Measurements from ENCODE around the gene SCG3. TPM values are rescaled to one million over a fixed set of nuclear protein-coding genes. Genes with fewer than 3 reads are reported as not detected.

SCG3 gene
- total and polyA plus RNA-seq, 9 donors, result 0.04 to 0.74 (median 0.23) TPM; not detected in 1

DNA sequence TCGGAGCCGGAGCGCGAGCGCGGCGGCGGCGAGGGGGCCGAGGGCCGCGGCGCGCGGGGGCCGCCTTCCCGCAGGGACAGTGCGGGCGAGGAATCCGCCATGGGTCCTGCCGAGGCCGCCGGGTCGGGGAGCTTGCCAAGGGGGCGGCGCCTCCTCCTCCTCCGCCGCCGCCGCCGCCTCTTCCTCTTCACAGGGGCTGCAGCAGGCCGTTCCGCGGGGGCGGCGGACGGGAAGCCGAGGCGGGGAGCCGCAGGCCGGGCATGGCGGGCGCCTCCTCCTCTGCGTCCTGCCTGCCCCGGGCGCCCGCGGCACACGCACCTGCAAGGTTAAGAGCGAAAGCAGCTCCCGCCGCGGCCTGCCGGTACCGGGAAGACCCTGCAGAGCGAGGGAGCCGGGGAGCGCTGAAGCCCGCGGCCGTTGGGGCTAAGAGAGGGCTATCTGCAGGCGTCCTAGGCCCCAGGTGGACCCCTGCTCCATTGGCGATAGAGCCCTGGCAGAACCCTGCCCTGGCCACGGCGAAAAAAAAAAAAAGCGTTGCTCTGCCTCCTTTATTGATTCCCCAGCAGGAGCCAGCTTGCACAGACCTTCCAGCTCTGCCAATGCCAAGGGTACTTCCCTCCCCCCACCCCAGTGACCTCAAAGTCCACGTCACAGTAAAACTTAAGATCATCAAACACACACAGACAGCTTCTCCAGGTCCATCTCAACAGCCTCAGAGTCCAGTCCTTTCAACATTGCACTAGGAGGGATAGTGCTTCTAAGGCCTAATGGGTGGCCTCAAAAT is 56.4 kb downstream of the SCG3 start, which contains the start of gene LYSMD2:
Gene LYSMD2, minus strand, starts transcription at position 134 of the 784 bp plus-strand sequence. Its CDS starts 33 bp downstream, at position 101.
- DNase-seq, result peak; percentile 90
- Histone ChIP-seq H3K4me1 (ENCODE audit: control insufficient read depth, insufficient read depth, low read length) (peaks cover 6% of the 10 kb centered on the region), H3K9me3 (replicated peaks; ENCODE audit: control insufficient read depth, low read depth, low read length) (no peaks in the 10 kb centered on the region), H3K4me3 (ENCODE audit: low read length) (peak within 1 kb of the TSS; percentile 68), H3K27ac (ENCODE audit: low read length) (peak within 1 kb of the TSS; percentile 47), H3K36me3 (ENCODE audit: control insufficient read depth, insufficient read depth, low read length) (no peaks in the 10 kb centered on the region), H3K27me3 (ENCODE audit: control insufficient read depth, insufficient read depth, low read length) (peaks cover 3% of the 10 kb centered on the region)
- WGBS (ENCODE audit: insufficient coverage), result under 1% methylated on average over 60 of the region's 67 CpGs

DNA sequence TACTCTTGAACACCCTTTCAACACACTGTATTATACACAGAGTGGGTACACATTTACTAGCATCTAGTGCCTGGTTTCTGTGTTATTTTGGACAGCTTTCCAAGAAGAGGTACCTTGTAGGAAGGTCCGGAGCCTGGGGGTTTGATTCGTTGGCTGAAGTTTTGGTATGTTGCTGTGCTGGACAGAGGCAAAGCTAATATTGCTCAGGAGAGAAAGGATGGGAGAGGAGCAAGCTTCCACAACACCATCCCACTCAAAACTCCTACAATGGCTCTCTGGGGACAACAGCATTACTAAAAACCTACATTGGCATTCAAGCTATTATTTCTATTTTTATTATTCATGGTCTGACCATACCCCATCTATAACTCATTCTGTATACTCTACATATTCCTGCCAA is 57.2 kb downstream of the SCG3 start:
- H3K4me1 ChIP-seq (ENCODE audit: control insufficient read depth, insufficient read depth, low read length), result peaks cover 6% of the 10 kb centered on the region
- no CpG with 5 or more reads among the region's 2 CpGs for WGBS (ENCODE audit: insufficient coverage)
- no peak overlapping the region for H3K27ac ChIP-seq (ENCODE audit: low read length)
- no peaks in the 10 kb centered on the region for H3K9me3 ChIP-seq (replicated peaks; ENCODE audit: control insufficient read depth, low read depth, low read length)
- peaks cover 3% of the 10 kb centered on the region for H3K27me3 ChIP-seq (ENCODE audit: control insufficient read depth, insufficient read depth, low read length)
- H3K4me3 ChIP-seq (ENCODE audit: low read length), result no peak overlapping the region
- no peaks in the 10 kb centered on the region for H3K36me3 ChIP-seq (ENCODE audit: control insufficient read depth, insufficient read depth, low read length)
- DNase-seq, result no peak

DNA sequence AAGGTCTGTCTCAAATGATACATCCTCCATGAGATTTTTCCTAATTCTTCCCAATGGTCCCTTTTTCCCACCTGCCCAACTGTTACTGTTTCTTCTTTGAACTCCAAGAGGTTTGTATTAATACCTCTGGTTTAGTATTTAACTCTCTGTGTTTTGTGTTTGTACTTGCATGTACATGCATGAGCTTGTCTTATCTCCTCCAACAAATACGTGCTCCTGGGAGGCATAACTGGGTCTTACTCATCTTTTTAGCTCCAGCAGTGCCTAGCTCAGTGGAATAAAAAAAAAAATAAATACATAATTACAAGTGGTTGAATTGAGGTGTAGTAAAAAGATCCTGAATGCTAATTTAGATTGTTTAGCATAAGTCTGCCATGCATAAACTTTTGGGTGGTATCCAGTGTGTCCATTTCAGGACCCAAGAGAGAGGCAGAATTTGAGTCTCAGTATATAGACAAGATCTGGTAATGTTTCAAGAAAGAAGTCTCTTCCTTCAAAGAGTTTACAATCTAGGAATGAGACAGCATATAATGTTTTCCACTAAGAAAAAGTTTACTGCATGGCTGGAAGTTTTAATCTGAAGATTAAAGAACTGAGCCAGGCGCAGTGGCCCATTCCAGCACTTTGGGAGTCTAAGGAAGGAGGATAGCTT is 57.9 kb downstream of the SCG3 start:
- WGBS (ENCODE audit: insufficient coverage), result 100% methylated on average over 1 of the region's 2 CpGs
- H3K9me3 ChIP-seq (replicated peaks; ENCODE audit: control insufficient read depth, low read depth, low read length), result no peaks in the 10 kb centered on the region
- H3K27ac ChIP-seq (ENCODE audit: low read length), result no peak overlapping the region
- H3K4me3 ChIP-seq (ENCODE audit: low read length), result no peak overlapping the region
- peaks cover 3% of the 10 kb centered on the region for H3K27me3 ChIP-seq (ENCODE audit: control insufficient read depth, insufficient read depth, low read length)
- DNase-seq, result no peak
- peaks cover 6% of the 10 kb centered on the region for H3K4me1 ChIP-seq (ENCODE audit: control insufficient read depth, insufficient read depth, low read length)
- H3K36me3 ChIP-seq (ENCODE audit: control insufficient read depth, insufficient read depth, low read length), result no peaks in the 10 kb centered on the region

DNA sequence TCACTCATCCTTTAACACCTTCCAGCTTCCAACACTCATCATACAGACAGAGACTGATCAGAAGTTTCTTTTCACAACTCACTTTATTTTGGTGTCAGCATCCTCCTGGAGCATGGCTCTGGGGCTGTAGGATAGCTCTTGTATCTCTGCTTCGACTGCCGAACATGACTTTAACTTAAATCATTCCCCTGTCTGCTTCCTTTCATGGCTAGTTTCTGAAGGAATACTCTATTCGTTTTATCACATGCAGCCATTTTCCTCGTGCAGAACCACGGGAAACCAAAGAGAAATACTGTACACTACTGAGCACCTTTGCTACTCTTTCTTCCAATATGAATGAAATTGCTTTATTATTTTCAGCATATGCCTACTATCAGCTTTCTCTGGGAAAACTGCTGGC is 68.0 kb downstream of the SCG3 start:
- DNase-seq, result no peak
- H3K9me3 ChIP-seq (replicated peaks; ENCODE audit: control insufficient read depth, low read depth, low read length), result no peaks in the 10 kb centered on the region
- no peak overlapping the region for H3K4me3 ChIP-seq (ENCODE audit: low read length)
- no peak overlapping the region for H3K27ac ChIP-seq (ENCODE audit: low read length)
- H3K36me3 ChIP-seq (ENCODE audit: control insufficient read depth, insufficient read depth, low read length), result no peaks in the 10 kb centered on the region
- peaks cover 12% of the 10 kb centered on the region for H3K4me1 ChIP-seq (ENCODE audit: control insufficient read depth, insufficient read depth, low read length)
- 56% methylated on average over 3 of the region's 5 CpGs for WGBS (ENCODE audit: insufficient coverage)
- H3K27me3 ChIP-seq (ENCODE audit: control insufficient read depth, insufficient read depth, low read length), result peaks cover 26% of the 10 kb centered on the region

DNA sequence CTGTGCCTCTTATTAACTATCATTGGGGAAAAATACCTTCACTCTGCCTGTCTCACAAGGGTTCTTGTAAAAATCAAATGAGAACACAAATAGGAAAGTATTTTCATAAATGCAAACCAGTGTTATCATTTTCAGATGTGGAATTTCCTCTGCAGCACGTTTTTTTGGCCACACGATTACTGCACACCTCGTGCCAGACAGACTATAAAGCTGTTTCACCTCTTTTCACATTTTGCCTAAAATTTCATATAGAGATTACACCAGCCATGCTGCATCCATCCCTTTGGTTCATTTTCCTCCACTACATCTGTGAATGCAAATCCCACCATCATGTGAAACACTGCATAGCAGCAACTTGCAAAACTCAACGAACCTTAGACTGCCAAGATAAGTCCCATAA is 68.9 kb downstream of the SCG3 start:
- H3K36me3 ChIP-seq (ENCODE audit: control insufficient read depth, insufficient read depth, low read length), result no peaks in the 10 kb centered on the region
- H3K27me3 ChIP-seq (ENCODE audit: control insufficient read depth, insufficient read depth, low read length), result peaks cover 26% of the 10 kb centered on the region
- WGBS (ENCODE audit: insufficient coverage), result 40% methylated on average over 1 of the region's 4 CpGs
- no peak overlapping the region for H3K27ac ChIP-seq (ENCODE audit: low read length)
- no peak overlapping the region for H3K4me3 ChIP-seq (ENCODE audit: low read length)
- DNase-seq, result no peak
- no peaks in the 10 kb centered on the region for H3K9me3 ChIP-seq (replicated peaks; ENCODE audit: control insufficient read depth, low read depth, low read length)
- peaks cover 12% of the 10 kb centered on the region for H3K4me1 ChIP-seq (ENCODE audit: control insufficient read depth, insufficient read depth, low read length)

DNA sequence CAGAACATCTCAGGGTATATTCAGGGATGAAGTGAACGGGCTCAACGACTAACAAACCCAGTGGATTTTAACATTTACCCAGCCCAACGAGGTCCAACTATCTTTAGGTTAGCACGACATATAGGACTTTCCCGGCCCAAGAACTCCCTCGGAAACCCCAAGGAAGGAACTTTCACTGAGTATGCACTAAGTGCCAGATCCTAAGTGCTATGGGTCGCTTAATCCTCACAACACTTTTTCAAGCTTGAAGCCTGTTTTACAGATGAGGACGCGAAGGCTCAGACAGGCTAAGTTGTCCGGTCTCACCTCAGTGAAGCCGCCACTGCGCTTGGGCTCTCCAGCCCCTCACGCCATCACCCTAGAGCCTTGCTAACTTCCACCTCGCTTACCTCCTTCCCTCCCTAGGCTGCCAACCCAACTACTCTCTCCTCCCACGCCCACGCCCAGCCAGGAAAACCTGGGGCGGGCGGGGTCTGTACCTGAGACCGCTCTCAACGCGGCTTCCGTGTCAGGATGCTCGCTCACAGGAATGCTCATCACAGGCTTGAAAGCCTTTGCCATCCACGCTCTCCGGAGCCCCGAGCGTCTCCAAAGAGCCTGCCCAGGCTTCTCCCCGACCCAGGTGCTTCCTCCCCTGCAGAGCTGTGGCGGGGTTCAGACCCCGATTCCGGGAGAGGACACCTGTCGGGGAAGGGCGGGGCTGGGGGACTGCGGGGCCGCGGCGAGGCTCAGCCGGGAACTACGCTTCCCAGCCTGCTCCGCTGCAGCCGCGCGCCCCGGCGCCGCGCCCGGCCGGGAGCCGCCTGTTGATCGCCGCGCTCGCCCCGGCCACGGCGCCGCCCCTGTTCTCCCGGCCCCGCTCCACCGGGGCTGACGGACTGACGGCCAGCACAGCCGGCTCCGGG is 69.7 kb downstream of the SCG3 start, which contains the start of gene TMOD2:
Gene TMOD2, plus strand, starts transcription at position 806 of the 905 bp plus-strand sequence. CDS start 14,845 bp downstream, outside the sequence.
- no peaks in the 10 kb centered on the region for H3K9me3 ChIP-seq (replicated peaks; ENCODE audit: control insufficient read depth, low read depth, low read length)
- DNase-seq, result peak; percentile 57
- H3K4me3 ChIP-seq (ENCODE audit: low read length), result peak within 1 kb of the TSS; percentile 53
- H3K36me3 ChIP-seq (ENCODE audit: control insufficient read depth, insufficient read depth, low read length), result no peaks in the 10 kb centered on the region
- H3K27me3 ChIP-seq (ENCODE audit: control insufficient read depth, insufficient read depth, low read length), result peaks cover 26% of the 10 kb centered on the region
- H3K27ac ChIP-seq (ENCODE audit: low read length), result no peak within 1 kb of the TSS
- H3K4me1 ChIP-seq (ENCODE audit: control insufficient read depth, insufficient read depth, low read length), result peaks cover 12% of the 10 kb centered on the region
- 4% methylated on average over 65 of the region's 65 CpGs for WGBS (ENCODE audit: insufficient coverage)

DNA sequence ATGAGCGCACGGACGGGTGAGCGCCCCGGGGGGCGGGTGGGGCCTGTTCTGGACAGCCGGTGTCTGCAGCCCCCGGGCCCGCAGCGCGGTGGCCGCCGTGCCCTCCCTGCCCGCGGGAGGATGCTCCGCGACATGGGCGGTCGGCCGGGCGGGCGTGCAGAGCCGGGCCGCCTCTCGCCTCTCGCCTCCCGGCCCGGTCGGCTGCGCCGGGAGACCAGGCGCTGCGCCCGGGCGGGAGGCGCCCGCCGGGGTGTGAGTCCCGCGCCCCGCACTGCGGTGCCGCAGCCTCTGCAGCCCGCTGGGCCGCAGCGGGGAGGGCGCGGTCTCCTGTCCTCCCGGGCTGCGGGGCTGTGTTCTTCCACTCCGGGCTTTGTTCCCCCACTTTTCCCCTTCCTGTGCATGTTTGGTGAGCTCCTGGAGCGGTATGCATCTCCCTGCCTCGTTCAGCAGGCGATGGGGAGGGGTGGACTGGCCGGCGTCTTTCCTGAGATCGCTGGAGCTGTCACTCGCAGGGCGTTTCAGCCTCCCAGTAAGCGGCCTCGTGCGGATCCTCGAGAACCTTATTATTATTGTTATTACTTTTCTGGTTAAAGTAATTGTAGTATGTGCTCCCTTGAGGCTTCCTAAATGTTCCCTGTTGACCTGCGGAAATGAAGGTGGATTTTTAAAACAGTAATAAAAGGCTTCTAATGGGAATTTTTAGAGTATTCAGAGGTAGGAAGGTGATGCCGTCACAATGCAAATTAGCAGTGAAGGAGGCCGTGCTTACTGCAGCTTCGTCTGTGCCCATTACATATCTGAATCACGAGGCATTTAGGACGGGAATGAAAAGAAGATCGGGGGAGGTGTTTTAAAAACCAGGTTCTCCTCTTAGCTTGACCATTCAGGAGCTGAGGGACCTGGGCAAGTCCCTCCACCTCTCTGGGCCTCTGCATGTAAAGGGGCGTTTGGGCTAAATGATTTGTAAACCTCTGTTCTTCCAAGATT is 70.7 kb downstream of the SCG3 start:
- Histone ChIP-seq H3K36me3 (ENCODE audit: control insufficient read depth, insufficient read depth, low read length) (no peaks in the 10 kb centered on the region), H3K27me3 (ENCODE audit: control insufficient read depth, insufficient read depth, low read length) (peaks cover 24% of the 10 kb centered on the region), H3K9me3 (replicated peaks; ENCODE audit: control insufficient read depth, low read depth, low read length) (no peaks in the 10 kb centered on the region), H3K4me1 (ENCODE audit: control insufficient read depth, insufficient read depth, low read length) (peaks cover 12% of the 10 kb centered on the region), H3K4me3 (ENCODE audit: low read length) (peak overlapping the region; percentile 53), H3K27ac (ENCODE audit: low read length) (no peak overlapping the region)
- 2% methylated on average over 57 of the region's 71 CpGs for WGBS (ENCODE audit: insufficient coverage)
- DNase-seq, result peak; percentile 50

DNA sequence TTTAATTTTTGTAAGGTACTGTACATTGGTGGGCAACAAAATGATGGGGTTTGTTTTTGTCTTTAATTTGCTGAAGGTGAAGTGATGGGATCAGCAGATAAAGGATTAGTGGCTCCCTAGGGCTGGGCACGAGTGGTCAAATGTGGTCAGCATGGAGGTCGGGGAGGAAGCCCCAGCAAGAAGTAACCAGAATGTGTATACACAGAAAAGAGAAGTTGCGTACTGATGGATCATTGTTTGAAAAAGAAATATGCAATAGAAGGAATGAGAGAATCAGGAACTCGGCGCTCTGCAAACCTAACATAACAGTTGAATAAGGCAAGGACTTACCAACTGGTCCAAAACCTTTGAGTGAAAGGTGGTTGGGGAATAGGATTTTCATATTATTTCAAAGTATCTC is 71.6 kb downstream of the SCG3 start:
- H3K9me3 ChIP-seq (replicated peaks; ENCODE audit: control insufficient read depth, low read depth, low read length), result no peaks in the 10 kb centered on the region
- H3K36me3 ChIP-seq (ENCODE audit: control insufficient read depth, insufficient read depth, low read length), result no peaks in the 10 kb centered on the region
- H3K27me3 ChIP-seq (ENCODE audit: control insufficient read depth, insufficient read depth, low read length), result peaks cover 23% of the 10 kb centered on the region
- no peak for DNase-seq
- H3K27ac ChIP-seq (ENCODE audit: low read length), result no peak overlapping the region
- H3K4me3 ChIP-seq (ENCODE audit: low read length), result no peak overlapping the region
- H3K4me1 ChIP-seq (ENCODE audit: control insufficient read depth, insufficient read depth, low read length), result peaks cover 12% of the 10 kb centered on the region
- 100% methylated on average over 2 of the region's 5 CpGs for WGBS (ENCODE audit: insufficient coverage)

DNA sequence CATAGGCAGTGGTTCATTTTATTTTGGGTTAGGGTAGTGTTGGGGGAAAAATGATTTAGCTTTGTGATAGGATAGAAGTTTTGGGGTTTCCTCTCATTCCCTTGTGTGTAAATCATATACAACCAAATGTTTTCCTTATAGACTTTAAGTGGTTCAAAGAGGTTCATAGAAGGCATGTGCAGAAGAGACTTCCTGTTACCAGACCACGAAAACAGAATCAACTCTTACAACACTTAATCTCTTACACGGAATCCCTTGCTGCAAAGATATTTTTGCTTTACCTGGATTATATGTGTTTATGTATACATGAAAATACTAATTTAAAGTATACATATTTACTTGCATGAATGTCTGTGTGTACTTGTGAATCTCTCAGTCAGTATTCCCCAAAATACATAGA is 73.0 kb downstream of the SCG3 start:
- H3K9me3 ChIP-seq (replicated peaks; ENCODE audit: control insufficient read depth, low read depth, low read length), result no peaks in the 10 kb centered on the region
- H3K4me3 ChIP-seq (ENCODE audit: low read length), result no peak overlapping the region
- no peaks in the 10 kb centered on the region for H3K36me3 ChIP-seq (ENCODE audit: control insufficient read depth, insufficient read depth, low read length)
- no peak overlapping the region for H3K27ac ChIP-seq (ENCODE audit: low read length)
- peaks cover 19% of the 10 kb centered on the region for H3K27me3 ChIP-seq (ENCODE audit: control insufficient read depth, insufficient read depth, low read length)
- peaks cover 16% of the 10 kb centered on the region for H3K4me1 ChIP-seq (ENCODE audit: control insufficient read depth, insufficient read depth, low read length)
- DNase-seq, result no peak
- no CpG with 5 or more reads among the region's 2 CpGs for WGBS (ENCODE audit: insufficient coverage)
